MM.1S (cell line): ENCODE measurements around the gene CCDC88A.

ENCODE experiments used
- DNase-seq: peaks from one replicate; pipeline ENCODE4 v3.0.0-alpha.2; 2015
- H2AFZ ChIP-seq: fragments of 300-600 bp; sonication (generic); 2 replicates; pipeline ENCODE4 v1.6.0; 2016; ENCODE audit warnings: antibody characterized with exemption, low read length
- H3F3A ChIP-seq: fragments of 300-600 bp; sonication (generic); 2 replicates; pipeline ENCODE4 v1.6.1; 2016; ENCODE audit warnings: mild to moderate bottlenecking, antibody characterized with exemption, low read length, moderate library complexity, mixed read lengths; ENCODE audit not compliant: insufficient read depth
- H3K27ac ChIP-seq: fragments of 300-600 bp; sonication (generic); 2 replicates; pipeline ENCODE4 v1.5.1; 2016; ENCODE audit warnings: mild to moderate bottlenecking, low read length
- H3K27me3 ChIP-seq: fragments of 300-600 bp; sonication (generic); replicated peaks from 2 replicates; pipeline ENCODE4 v1.6.0; 2016; ENCODE audit warnings: low read length; ENCODE audit not compliant: insufficient read depth
- H3K36me3 ChIP-seq: fragments of 300-600 bp; sonication (generic); replicated peaks from 2 replicates; pipeline ENCODE4 v1.6.1; 2016; ENCODE audit warnings: mild to moderate bottlenecking, low read length, mixed read lengths; ENCODE audit not compliant: insufficient read depth
- H3K4me1 ChIP-seq: fragments of 300-600 bp; sonication (generic); 2 replicates; pipeline ENCODE4 v1.6.1; 2016; ENCODE audit warnings: low read length, mixed read lengths
- H3K4me2 ChIP-seq: fragments of 300-600 bp; sonication (generic); 2 replicates; pipeline ENCODE4 v1.6.0; 2016; ENCODE audit warnings: low read depth, low read length
- H3K4me3 ChIP-seq: fragments of 300-600 bp; sonication (generic); 2 replicates; pipeline ENCODE4 v1.5.1; 2016; ENCODE audit warnings: low read length, mixed read lengths
- H3K79me2 ChIP-seq: fragments of 300-600 bp; sonication (generic); 2 replicates; pipeline ENCODE4 v1.6.1; 2016; ENCODE audit warnings: mixed run types, low read length, mixed read lengths
- H3K9ac ChIP-seq: fragments of 300-600 bp; sonication (generic); 2 replicates; pipeline ENCODE4 v1.6.1; 2016; ENCODE audit warnings: low read length, mixed read lengths
- H3K9me2 ChIP-seq: fragments of 300-600 bp; sonication (generic); replicated peaks from 2 replicates; pipeline ENCODE4 v1.6.1; 2016; ENCODE audit warnings: mild to moderate bottlenecking, low read length, mixed read lengths; ENCODE audit not compliant: insufficient read depth
- H3K9me3 ChIP-seq: fragments of 300-600 bp; sonication (generic); replicated peaks from 2 replicates; pipeline ENCODE4 v1.6.1; 2016; ENCODE audit warnings: mild to moderate bottlenecking, low read length, mixed read lengths; ENCODE audit not compliant: insufficient read depth
- H4K20me1 ChIP-seq: fragments of 300-600 bp; sonication (generic); 2 replicates; pipeline ENCODE4 v1.6.1; 2016; ENCODE audit warnings: mild to moderate bottlenecking, low read length, moderate library complexity, mixed read lengths; ENCODE audit not compliant: insufficient read depth
- CTCF ChIP-seq: fragments of 300-600 bp; sonication (generic); IDR thresholded peaks from 2 replicates; pipeline ENCODE4 v1.5.1; 2016; ENCODE audit warnings: antibody characterized with exemption, low read length, mixed read lengths
- EZH2 ChIP-seq: fragments of 300-600 bp; sonication (generic); optimal IDR thresholded peaks from 2 replicates; pipeline ENCODE3; 2017; ENCODE audit warnings: low read depth, mild to moderate bottlenecking, antibody characterized with exemption, low read length, mixed read lengths
- EZH2phosphoT487 ChIP-seq: fragments of 300-600 bp; sonication (generic); IDR thresholded peaks from 2 replicates; pipeline ENCODE4 v1.6.1; 2018; ENCODE audit warnings: antibody characterized with exemption, low read length

Gene CCDC88A

DNA sequence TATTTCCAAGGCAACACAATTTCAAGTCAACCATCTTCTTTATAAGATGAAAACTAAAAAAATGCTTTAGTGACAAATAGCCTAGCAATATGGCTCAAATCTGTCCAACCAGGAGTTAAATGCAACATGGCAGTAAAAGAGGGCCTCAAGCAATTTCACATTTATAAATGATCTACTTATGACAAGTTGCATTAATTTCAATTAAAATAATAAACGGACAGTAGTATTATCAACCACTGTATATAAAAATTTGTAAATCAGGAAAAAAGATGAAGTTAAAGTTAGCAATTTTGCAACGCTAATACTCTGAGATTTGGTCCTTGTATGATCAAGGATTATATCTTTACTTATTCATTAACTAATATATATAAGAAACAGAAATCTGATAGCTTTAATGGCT lies 19.3 kb downstream of the CCDC88A start:
- H3K27me3 ChIP-seq = no peaks in the 10 kb centered on the region
- TF ChIP-seq EZH2phosphoT487 (no peak), EZH2 (no peak), CTCF (no peak)
- no peaks in the 10 kb centered on the region for H3K9me2 ChIP-seq
- no peaks in the 10 kb centered on the region for H3K4me1 ChIP-seq
- DNase-seq = no peak
- no peaks in the 10 kb centered on the region for H4K20me1 ChIP-seq
- no peak overlapping the region for H3K4me2 ChIP-seq
- no peak overlapping the region for H3K4me3 ChIP-seq
- no peak overlapping the region for H3K9ac ChIP-seq
- H3K9me3 ChIP-seq = no peaks in the 10 kb centered on the region
- H3K27ac ChIP-seq = no peak overlapping the region
- H3K36me3 ChIP-seq = no peaks in the 10 kb centered on the region
- H2AFZ ChIP-seq = no peak overlapping the region
- H3K79me2 ChIP-seq = no peaks in the 10 kb centered on the region
- H3F3A ChIP-seq = no peaks in the 10 kb centered on the region

DNA sequence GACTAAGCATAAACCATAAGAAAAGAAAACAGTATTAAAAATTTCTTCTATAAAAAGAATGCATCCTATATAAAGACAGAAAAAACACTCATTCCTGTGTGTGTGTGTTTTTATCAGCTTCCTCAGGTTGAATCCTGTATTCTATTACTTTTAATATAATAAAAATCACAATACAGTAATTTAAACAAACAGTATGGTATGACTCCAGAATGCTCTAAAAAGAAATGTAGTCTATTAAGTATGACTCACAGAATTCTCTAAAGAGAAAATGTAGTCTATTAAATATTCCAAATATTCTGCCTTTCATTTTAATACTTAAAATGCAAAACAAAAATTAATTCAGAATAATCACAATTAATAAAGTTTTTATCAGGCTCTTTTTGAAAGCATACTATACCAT lies 19.8 kb downstream of the CCDC88A start:
- Histone ChIP-seq H3K36me3 (no peaks in the 10 kb centered on the region), H3K9ac (no peak overlapping the region), H3K4me1 (no peaks in the 10 kb centered on the region), H3F3A (no peaks in the 10 kb centered on the region), H3K27me3 (no peaks in the 10 kb centered on the region), H3K4me3 (no peak overlapping the region), H3K9me3 (no peaks in the 10 kb centered on the region), H4K20me1 (no peaks in the 10 kb centered on the region), H2AFZ (no peak overlapping the region), H3K4me2 (no peak overlapping the region), H3K79me2 (no peaks in the 10 kb centered on the region), H3K9me2 (no peaks in the 10 kb centered on the region), H3K27ac (no peak overlapping the region)
- TF ChIP-seq EZH2 (no peak), CTCF (no peak), EZH2phosphoT487 (no peak)
- DNase-seq = no peak

GRCh38 chr2:55395724-55396605 lies 23.7 kb downstream of the CCDC88A start:
- Histone ChIP-seq H3K4me3 (no peak overlapping the region), H3F3A (no peaks in the 10 kb centered on the region), H3K9me3 (no peaks in the 10 kb centered on the region), H3K4me2 (no peak overlapping the region), H3K4me1 (no peaks in the 10 kb centered on the region), H3K9ac (no peak overlapping the region), H4K20me1 (no peaks in the 10 kb centered on the region), H3K27me3 (no peaks in the 10 kb centered on the region), H3K36me3 (no peaks in the 10 kb centered on the region), H3K9me2 (no peaks in the 10 kb centered on the region), H3K79me2 (no peaks in the 10 kb centered on the region), H2AFZ (no peak overlapping the region), H3K27ac (no peak overlapping the region)
- DNase-seq = no peak
- no peak for TF ChIP-seq EZH2phosphoT487
- TF ChIP-seq EZH2 = no peak
- TF ChIP-seq CTCF = no peak
